Ovary (tissue), 9 donors: ENCODE data around the gene GRPEL1. TPM values are rescaled to one million over a fixed set of nuclear protein-coding genes. Genes with fewer than 3 reads are reported as not detected.

Source experiments
- DNase-seq, 5 donors: peaks; one replicate each; pipeline ENCODE4 v3.0.0-alpha.2; 2019 to 2020
- H3K27ac ChIP-seq, 2 donors: fragments of 200-600 bp; one replicate each; pipeline versions ENCODE4 v1.5.1 to v1.8.0; 2019 to 2022
- H3K27me3 ChIP-seq: fragments of 200-600 bp; one replicate; pipeline ENCODE4 v1.8.0; 2022
- H3K36me3 ChIP-seq: fragments of 200-600 bp; sonication (generic); one replicate; pipeline ENCODE4 v1.5.1; 2019
- H3K4me1 ChIP-seq: one replicate; pipeline ENCODE4 v1.8.1; 2013; ENCODE audit warnings: mild to moderate bottlenecking, moderate library complexity; ENCODE audit not compliant: insufficient read depth
- H3K4me3 ChIP-seq: fragments of 200-600 bp; sonication (generic); one replicate; pipeline ENCODE4 v1.5.1; 2017
- H3K9me3 ChIP-seq, 2 donors: fragments of 200-600 bp in 1 of 2; sonication (generic) in 1 of 2; one replicate each; pipeline versions ENCODE4 v1.5.1 to v1.8.1; 2013 to 2019; ENCODE audit warnings: mild to moderate bottlenecking in 1 of 2, moderate library complexity in 1 of 2
- CTCF ChIP-seq, 3 donors: fragments of 450-650 bp in 2 of 3; fragments of 200-600 bp in 1 of 3; IDR thresholded peaks; one replicate each; pipeline versions ENCODE4 v1.5.1 to v1.8.0; 2016 to 2022; ENCODE audit warnings: antibody characterized with exemption in 3 of 3, mild to moderate bottlenecking in 1 of 3
- EP300 ChIP-seq: sonication (generic); formaldehyde crosslinking; IDR thresholded peaks from one replicate; pipeline ENCODE4 v1.6.1; 2017; ENCODE audit warnings: antibody characterized with exemption
- POLR2A ChIP-seq: fragments of 450-650 bp; IDR thresholded peaks from one replicate; pipeline ENCODE4 v1.6.1; 2017; ENCODE audit warnings: antibody characterized with exemption, mild to moderate bottlenecking, moderate library complexity
- WGBS, 3 donors: extraction: QIAGEN DNeasy Blood & Tissue Kit in 1 of 3; methylation state at CpG; one replicate each; pipeline versions ENCODE4 v1.1.5 to v1.1.7; 2013 to 2017; 5-methylcytosine and 5-hydroxymethylcytosine counted together
- intact Hi-C, 4 donors: fragments of 100-400 bp; cut with DNase I; formaldehyde crosslinking; loops; one replicate each; pipeline versions ENCODE4 v1.11.0 to v1.15.1; 2022 to 2023
- polyA plus RNA-seq, 2 donors: library from polyadenylated mRNA; stranded (reverse); fragments of 200-250 nt in 1 of 2; fragments of 350-450 nt in 1 of 2; fragmentation: Illumina TruSeq in 1 of 2; extraction: RNeasy Lipid Tissue Mini Kit (QIAGEN cat#74804) in 1 of 2; gene quantifications; one replicate each; pipeline ENCODE4 v1.2.3, GENCODE V29; 2013 to 2014
- total RNA-seq, 7 donors: library from RNA; depleted of rRNA in 2 of 7; stranded (reverse); fragments of >200 nt in 2 of 7; fragmentation: NEBNext Ultra II Directional in 3 of 7; extraction: Animal tissue kit (Norgen Biotek cat#: 25700) in 3 of 7; gene quantifications; one replicate each; pipeline versions ENCODE4 v1.1.0 to v1.2.4, GENCODE V29; 2016 to 2023
- donor health status: DM: no; HTN: no; CAD: no; lungs with moderate emphysema.
- donor health status: DM: no; HTN: no; CAD: no.
- donor health status: Bipolar disorder and iron deficiency.
- donor health status: DM: yes; HTN: yes; CAD: no.
- donor health status: DM: no; HTN: no; CAD: no.
- donor health status: DM: yes; HTN: yes; CAD: no.

GRPEL1 gene
- total and polyA plus RNA-seq, 9 donors, result 11.1 to 74.8 (median 23.3) TPM

DNA sequence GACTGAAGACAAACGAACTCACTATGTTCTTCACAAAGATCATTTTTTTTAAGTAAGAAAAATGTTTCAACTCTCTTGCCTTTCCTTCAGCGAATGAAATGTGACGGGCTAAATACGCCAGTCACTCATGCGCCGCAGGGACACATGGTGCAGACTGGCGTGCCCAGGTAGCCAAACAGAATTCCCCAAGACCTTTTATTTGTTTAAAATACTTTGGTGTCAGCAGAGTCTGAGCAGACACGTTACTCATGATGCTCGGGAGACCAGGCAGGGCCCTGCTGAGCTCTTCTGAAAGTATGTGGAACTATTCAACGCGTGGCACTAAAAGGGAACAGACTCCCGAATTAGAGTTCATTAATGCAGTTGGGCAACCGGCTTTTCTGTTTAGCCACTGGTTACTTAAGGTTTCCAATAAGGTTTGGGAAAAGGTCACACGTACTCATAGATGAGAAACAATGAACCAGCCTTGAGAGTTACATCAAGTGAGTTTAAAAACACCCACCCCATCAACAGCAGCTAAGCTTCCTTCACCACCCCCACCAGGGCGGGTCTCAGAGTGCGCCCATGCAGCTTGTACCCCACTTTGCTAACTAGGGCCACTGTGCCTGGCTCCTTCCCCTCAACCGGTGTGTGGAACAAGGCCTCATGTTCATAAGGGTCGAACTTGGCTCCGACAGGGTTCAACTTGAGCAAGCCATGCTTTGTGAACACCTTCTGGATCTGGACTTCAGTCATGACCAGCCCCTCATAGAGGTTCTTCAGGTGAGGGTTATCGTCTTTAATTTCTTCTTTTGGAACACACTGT, 7.3 kb downstream of the GRPEL1 start:
- Histone ChIP-seq H3K9me3 (no peaks in the 10 kb centered on the region), H3K27ac (no peak overlapping the region), H3K36me3 (no peaks in the 10 kb centered on the region), H3K4me1 (no peaks in the 10 kb centered on the region), H3K4me3 (no peak overlapping the region), H3K27me3 (no peaks in the 10 kb centered on the region)
- WGBS, 3 donors, result 87 to 90% (median 88%) methylated on average over 20 of the region's 20 CpGs
- DNase-seq, result peak in 1 of 5 donors; percentile 9
- intact Hi-C loops, result no loop called here
- TF ChIP-seq EP300 (no peak), POLR2A (no peak), CTCF (IDR thresholded peaks at IDR 0.05) (no peak)

GRCh38 chr4:7059662-7060061, 8.2 kb downstream of the GRPEL1 start:
- DNase-seq, result peak in 1 of 5 donors; percentile 14
- 86 to 88% (median 87%) methylated on average over 11 of the region's 11 CpGs for WGBS, 3 donors
- Histone ChIP-seq H3K4me1 (no peaks in the 10 kb centered on the region), H3K36me3 (no peaks in the 10 kb centered on the region), H3K27me3 (no peaks in the 10 kb centered on the region), H3K4me3 (no peak overlapping the region), H3K9me3 (no peaks in the 10 kb centered on the region), H3K27ac (no peak overlapping the region)
- TF ChIP-seq POLR2A (no peak), EP300 (no peak), CTCF (IDR thresholded peaks at IDR 0.05) (no peak)
- intact Hi-C loops, result no loop called here

DNA sequence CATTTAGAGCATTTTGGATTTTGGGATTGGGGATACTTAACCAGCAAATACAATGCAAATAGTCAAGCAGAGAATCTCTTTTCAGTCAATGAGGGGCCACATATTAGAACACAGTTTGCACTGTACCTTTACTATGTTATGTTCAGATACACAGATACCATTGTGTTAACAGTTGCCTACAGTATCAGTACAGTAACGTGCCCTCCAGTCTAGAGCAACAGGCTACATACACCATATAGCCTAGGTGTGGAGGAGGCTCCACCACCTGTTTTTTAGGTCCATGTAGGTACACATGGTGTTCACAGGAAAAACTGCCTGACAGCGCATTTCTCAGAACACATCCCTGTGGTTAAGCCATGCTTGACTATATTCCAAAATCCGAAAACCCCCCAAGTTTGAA, 9.1 kb downstream of the GRPEL1 start:
- peak in 1 of 5 donors; percentile 2 for DNase-seq
- no peaks in the 10 kb centered on the region for H3K27me3 ChIP-seq
- no peaks in the 10 kb centered on the region for H3K36me3 ChIP-seq
- WGBS, 3 donors, result 90 to 93% (median 90%) methylated on average over 3 of the region's 3 CpGs
- H3K9me3 ChIP-seq, result no peaks in the 10 kb centered on the region
- intact Hi-C loops, result no loop called here
- no peaks in the 10 kb centered on the region for H3K4me1 ChIP-seq
- no peak overlapping the region for H3K27ac ChIP-seq
- TF ChIP-seq EP300 (no peak), CTCF (IDR thresholded peaks at IDR 0.05) (no peak), POLR2A (no peak)
- H3K4me3 ChIP-seq, result no peak overlapping the region

GRCh38 chr4:7055990-7056325, 11.9 kb downstream of the GRPEL1 start:
- no peak overlapping the region for H3K27ac ChIP-seq
- H3K9me3 ChIP-seq, result no peaks in the 10 kb centered on the region
- DNase-seq, result peak in 1 of 5 donors; percentile 10
- no peaks in the 10 kb centered on the region for H3K27me3 ChIP-seq
- 91 to 94% (median 93%) methylated on average over 10 of the region's 10 CpGs for WGBS, 3 donors
- intact Hi-C loops, result loop anchor here in 1 of 4 donors (1.0 kb wide), 1 partner anchor 41 kb away; no protein-coding TSS in a partner anchor
- TF ChIP-seq POLR2A (no peak), CTCF (IDR thresholded peaks at IDR 0.05) (no peak), EP300 (no peak)
- H3K36me3 ChIP-seq, result no peaks in the 10 kb centered on the region
- peaks cover 3% of the 10 kb centered on the region for H3K4me1 ChIP-seq
- H3K4me3 ChIP-seq, result no peak overlapping the region
